GM19455 (cell line): ENCODE data around the gene TMEM161A.
"Not testable (repeated sequence)": the region's sequence is repeated elsewhere in the genome, so short reads cannot be mapped to it uniquely, and the experiment has no call there.

Experiments
- ATAC-seq: cut with Tn5 transposase; IDR thresholded peaks from one replicate; pipeline ENCODE4 v1.9.1; 2021; ENCODE audit not compliant: unreplicated experiment

The TMEM161A gene

GRCh38 chr19:19155495-19156219, 17.4 kb upstream of the TMEM161A start:
- peak; percentile 47 for ATAC-seq

DNA sequence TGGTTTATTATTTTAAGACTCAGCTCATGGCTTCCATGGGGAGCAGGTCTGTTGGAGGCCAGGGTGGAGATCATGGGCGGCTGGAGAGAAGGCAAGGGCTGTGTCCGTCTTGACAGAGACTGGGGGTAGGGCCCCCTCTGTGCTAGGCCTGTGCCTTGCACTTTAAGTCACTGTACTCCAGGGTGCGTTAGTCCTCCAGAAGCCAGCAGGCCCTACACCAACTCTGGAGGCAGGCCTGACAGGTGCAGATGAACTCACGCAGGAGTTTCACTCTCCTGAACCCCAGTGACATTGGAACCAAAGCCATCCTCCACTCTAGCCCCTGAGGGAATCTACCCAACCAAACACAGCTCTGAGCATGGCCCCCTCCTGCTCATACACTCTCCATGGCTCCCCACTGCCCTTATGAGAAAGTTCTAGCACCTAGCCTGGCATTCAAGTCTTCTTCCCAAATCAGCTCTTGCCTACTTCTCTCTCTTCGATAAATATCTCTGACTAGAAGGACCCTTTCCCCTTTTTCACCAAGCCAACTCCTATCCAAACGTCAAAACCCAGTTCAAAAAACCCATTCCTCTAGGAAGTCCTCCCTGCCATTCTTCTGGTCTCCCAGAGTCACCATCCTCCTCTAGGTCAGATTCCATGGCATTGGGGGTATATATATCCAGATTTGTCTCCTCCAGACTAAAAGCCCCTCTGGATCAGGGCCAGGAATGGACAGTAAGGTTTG, 16.7 kb upstream of the TMEM161A start:
- ATAC-seq: no peak

GRCh38 chr19:19152668-19153384, 14.5 kb upstream of the TMEM161A start:
- no peak for ATAC-seq

DNA sequence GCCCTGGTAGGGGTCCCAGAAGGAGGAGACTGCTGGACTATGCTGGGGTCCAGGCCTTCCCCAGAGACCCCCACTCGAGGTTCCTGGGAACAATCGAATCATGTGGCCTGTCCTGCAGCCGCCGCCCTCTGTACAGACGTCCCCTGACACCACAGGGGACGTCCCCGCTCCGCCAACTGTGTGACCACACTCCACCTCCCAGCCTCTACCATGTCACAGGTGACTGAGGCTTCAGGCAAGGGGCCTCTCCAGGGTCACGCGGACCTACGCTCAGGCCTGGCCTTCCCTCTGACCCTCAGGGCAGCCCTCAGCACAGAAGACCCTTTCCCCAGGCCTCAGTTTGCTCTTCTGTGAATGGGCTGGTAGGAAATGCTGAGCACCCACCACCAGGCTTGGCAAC, 13.1 kb upstream of the TMEM161A start:
- ATAC-seq: no peak

DNA sequence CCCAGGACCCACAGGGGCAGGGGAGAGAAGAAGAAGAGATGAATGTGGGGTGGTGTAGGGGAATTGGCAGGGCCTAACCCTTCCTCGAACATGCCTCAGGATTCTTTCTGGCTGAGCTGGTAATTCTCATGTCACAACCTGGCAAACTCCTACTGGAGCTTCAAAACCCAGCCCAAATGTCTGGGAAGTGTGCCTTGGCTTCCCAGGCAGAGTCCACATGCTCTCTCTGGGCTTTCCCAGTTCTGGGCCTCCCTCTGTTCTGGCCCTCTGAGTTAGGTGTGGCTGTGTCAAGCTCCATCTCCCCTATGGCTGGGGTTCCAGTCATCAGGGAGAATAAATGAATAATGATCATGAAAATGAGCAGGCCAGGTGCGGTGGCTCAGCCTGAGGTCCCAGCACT, 11.2 kb upstream of the TMEM161A start:
- ATAC-seq: no peak

DNA sequence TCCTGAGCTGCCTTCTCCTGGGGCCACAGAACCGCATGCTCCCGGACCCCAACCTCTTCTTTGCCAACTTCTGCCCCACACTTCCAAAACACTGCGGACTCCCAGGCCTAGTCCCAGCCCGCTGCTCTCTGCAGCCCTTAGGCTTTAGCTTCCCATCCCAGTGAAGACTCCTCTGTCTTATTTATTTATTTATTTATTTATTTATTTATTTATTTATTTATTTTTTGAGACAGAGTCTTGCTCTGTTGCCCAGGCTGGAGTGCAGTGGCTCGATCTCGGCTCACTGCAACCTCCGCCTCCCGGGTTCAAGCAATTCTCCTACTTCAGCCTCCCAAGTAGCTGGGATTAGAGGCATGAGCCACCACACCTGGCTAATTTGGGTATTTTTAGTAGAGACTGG, 10.2 kb upstream of the TMEM161A start:
- not testable (repeated sequence) for ATAC-seq

GRCh38 chr19:19147344-19147743, 9.1 kb upstream of the TMEM161A start:
- ATAC-seq: no peak

GRCh38 chr19:19146865-19147264, 8.6 kb upstream of the TMEM161A start:
- ATAC-seq: no peak

- no peak for ATAC-seq
These were observed 7.7 kb upstream of the TMEM161A start for GRCh38 chr19:19145684-19146608.

GRCh38 chr19:19145281-19145680, 7.0 kb upstream of the TMEM161A start:
- no peak for ATAC-seq

GRCh38 chr19:19142347-19142746, 4.1 kb upstream of the TMEM161A start:
- ATAC-seq: no peak

- no peak for ATAC-seq
These were observed 2.2 kb upstream of the TMEM161A start for GRCh38 chr19:19140476-19140875.

DNA sequence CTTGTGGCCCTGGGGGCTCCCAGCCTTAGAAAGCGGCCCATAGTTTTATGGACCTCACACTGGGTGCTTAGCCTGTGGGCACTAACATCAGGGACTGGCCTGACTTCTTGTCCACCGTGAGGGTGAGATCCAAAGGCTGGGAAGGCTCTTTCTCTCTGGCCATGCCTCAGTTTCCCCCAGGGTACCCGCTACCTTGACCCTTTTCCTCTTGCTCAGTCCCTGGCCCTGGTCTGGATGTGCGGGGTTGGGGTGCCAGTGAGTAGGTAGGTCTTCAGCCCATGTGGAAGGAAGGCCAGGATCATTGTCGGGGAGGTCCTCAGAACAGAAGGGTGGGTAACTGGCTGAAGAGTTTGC, 1.6 kb upstream of the TMEM161A start:
- no peak for ATAC-seq

GRCh38 chr19:19137556-19138108, 646 bp downstream of the TMEM161A start:
- no peak for ATAC-seq

GRCh38 chr19:19135713-19136112, 2.6 kb downstream of the TMEM161A start:
- not testable (repeated sequence) for ATAC-seq

GRCh38 chr19:19134687-19135158, 3.6 kb downstream of the TMEM161A start:
- no peak for ATAC-seq

DNA sequence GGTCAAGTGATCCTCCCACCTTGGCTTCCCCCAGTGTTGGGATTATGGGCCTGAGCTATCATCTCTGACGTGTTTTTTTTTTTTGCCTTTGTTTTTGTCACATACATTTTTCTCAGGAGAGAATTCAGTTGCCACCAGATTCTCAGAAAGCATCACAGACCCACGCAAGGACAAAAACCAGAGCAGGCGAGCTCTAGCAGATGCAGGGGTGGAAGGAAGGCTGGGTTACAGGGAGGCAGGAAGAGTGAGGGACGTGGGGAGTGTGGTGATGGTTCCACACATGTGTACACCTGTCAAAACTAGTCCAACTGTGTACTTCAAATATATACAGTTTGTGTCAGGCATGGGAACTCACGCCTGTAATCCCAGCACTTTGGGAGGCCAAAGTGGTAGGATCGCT, 4.3 kb downstream of the TMEM161A start:
- no peak for ATAC-seq

DNA sequence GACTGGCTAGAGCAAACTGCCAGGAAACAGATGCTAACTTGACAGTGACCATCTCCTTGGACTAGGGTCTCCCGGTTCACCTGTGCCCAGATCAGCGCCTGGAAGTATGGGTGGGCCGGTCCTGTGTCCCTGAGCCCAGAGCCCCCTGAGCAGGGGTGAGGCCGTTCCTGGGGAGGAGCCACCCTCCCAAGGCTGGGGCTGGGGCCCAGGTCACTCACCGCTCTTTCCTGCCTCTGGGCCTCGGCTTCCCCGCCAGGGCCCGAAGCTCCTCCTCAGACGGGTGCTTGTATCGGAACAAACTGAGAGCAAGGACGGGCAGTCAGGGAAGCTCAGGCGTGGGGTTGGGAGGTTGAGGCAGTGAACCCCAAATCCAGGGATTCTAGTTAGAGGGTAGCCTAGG, 5.4 kb downstream of the TMEM161A start:
- no peak for ATAC-seq

GRCh38 chr19:19131989-19132388, 6.3 kb downstream of the TMEM161A start:
- no peak for ATAC-seq

DNA sequence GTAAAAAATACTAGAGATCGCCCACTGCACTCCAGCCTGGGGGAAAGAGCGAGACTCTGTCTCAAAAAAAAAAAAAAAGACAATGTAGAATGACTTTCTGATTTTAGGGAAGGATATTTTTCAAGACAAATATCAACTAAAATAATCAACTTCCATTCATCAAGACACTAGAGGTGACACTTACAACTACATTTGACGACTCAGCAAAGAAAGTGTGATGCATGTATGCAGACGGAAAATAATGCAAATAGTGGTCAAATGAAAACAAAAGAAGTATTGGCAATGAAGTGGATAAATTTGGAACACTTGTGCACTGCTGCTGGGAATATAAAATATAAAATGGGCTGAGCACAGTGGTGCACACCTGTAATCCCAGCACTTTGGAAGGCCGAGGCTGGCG, 12.2 kb downstream of the TMEM161A start:
- no peak for ATAC-seq

DNA sequence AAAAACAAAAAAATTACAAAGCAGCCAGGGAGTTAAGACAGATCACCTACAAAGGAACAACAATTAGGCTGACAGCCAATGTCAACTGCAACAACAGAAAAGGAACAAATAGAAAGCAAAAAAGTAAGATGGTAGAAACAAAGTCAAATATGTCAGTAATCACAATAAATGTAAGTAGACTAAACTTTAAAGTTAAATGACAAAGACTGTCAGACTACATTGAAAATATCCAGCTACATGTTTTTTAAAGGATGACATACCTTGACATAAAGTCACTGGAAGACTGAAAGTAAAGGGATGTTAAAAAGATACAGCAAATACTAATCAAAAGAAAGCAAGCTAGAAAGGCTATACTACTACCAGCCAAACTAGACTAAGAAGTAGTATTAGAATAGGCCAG, 14.9 kb downstream of the TMEM161A start:
- ATAC-seq: no peak
